Fibroblast of skin of left quadriceps (primary cell): ENCODE results near the gene TRAPPC2L.
"Not testable (repeated sequence)": the region's sequence is repeated elsewhere in the genome, so short reads cannot be mapped to it uniquely, and the experiment has no call there.

Experiments used
- DNase-seq, 2 experiments: peaks; one replicate each; pipeline ENCODE4 v3.0.0-alpha.2; 2013; ENCODE audit warnings: low read depth in 2 of 2

Gene TRAPPC2L

GRCh38 chr16:88818575-88818874 lies 38.4 kb upstream of the TRAPPC2L start:
- DNase-seq: no peak

GRCh38 chr16:88819126-88819525 lies 37.8 kb upstream of the TRAPPC2L start:
- DNase-seq: no peak

- DNase-seq: no peak
These were observed 36.4 kb upstream of the TRAPPC2L start for GRCh38 chr16:88820385-88821025.

GRCh38 chr16:88821168-88821850 lies 35.6 kb upstream of the TRAPPC2L start:
- no peak for DNase-seq

- no peak for DNase-seq
These were observed 34.5 kb upstream of the TRAPPC2L start for GRCh38 chr16:88822281-88823040.

GRCh38 chr16:88823646-88824045 lies 33.3 kb upstream of the TRAPPC2L start:
- DNase-seq: not testable (repeated sequence)

GRCh38 chr16:88824256-88825077 lies 32.5 kb upstream of the TRAPPC2L start:
- no peak for DNase-seq

GRCh38 chr16:88825146-88825545 lies 31.8 kb upstream of the TRAPPC2L start:
- no peak for DNase-seq

- no peak for DNase-seq
These were observed 30.7 kb upstream of the TRAPPC2L start for GRCh38 chr16:88826070-88826840.

- DNase-seq: no peak
These were observed 29.2 kb upstream of the TRAPPC2L start for GRCh38 chr16:88827727-88828126.

- DNase-seq: no peak
These were observed 28.2 kb upstream of the TRAPPC2L start for GRCh38 chr16:88828711-88829110.

GRCh38 chr16:88830258-88830657 lies 26.7 kb upstream of the TRAPPC2L start:
- DNase-seq: no peak

GRCh38 chr16:88830783-88831182 lies 26.1 kb upstream of the TRAPPC2L start:
- DNase-seq: no peak

- no peak for DNase-seq
These were observed 25.1 kb upstream of the TRAPPC2L start for GRCh38 chr16:88831838-88832237.

GRCh38 chr16:88833086-88833485 lies 23.8 kb upstream of the TRAPPC2L start:
- DNase-seq: no peak

GRCh38 chr16:88834670-88835069 lies 22.3 kb upstream of the TRAPPC2L start:
- DNase-seq: no peak

- DNase-seq: no peak
These were observed 21.5 kb upstream of the TRAPPC2L start for GRCh38 chr16:88835383-88835782.

GRCh38 chr16:88835818-88836217 lies 21.1 kb upstream of the TRAPPC2L start:
- no peak for DNase-seq

- no peak for DNase-seq
These were observed 20.1 kb upstream of the TRAPPC2L start for GRCh38 chr16:88836791-88837190.

GRCh38 chr16:88837806-88838205 lies 19.1 kb upstream of the TRAPPC2L start:
- DNase-seq: no peak

- no peak for DNase-seq
These were observed 18.4 kb upstream of the TRAPPC2L start for GRCh38 chr16:88838566-88838965.
